GM18498 (cell line): Measurements from ENCODE around the gene ARFRP1.
"Not testable (repeated sequence)": the region's sequence is repeated elsewhere in the genome, so short reads cannot be mapped to it uniquely, and the experiment has no call there.

Source experiments
- ATAC-seq: cut with Tn5 transposase; IDR thresholded peaks from one replicate; pipeline ENCODE4 v1.9.1; 2021; ENCODE audit warnings: mild to moderate bottlenecking, moderate library complexity; ENCODE audit not compliant: unreplicated experiment

Gene ARFRP1

DNA sequence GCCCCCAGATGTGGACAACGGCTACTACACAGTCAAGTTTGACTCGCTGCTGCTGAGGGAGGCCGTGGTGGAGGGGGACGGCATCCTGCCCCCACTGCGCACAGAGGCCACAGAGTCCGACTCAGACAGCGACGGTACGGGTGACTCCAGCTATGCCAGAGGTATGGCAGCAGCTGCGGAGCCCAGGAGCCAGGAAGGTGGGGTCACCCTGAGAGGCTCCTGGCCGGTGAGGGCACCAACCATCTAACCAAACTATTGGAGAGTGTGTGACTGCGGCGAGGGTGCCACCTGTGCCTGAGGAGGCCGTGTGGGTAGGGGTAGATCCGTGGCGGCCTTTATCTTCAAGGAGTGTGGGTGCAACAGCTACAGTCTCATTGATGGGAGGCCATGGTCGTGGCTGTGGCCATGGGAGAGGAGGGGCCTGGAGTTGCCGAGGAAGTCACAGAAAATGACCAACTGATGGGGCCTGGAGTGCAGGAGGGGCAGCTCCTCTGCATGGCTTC is 25.9 kb upstream of the ARFRP1 start:
- no peak for ATAC-seq

DNA sequence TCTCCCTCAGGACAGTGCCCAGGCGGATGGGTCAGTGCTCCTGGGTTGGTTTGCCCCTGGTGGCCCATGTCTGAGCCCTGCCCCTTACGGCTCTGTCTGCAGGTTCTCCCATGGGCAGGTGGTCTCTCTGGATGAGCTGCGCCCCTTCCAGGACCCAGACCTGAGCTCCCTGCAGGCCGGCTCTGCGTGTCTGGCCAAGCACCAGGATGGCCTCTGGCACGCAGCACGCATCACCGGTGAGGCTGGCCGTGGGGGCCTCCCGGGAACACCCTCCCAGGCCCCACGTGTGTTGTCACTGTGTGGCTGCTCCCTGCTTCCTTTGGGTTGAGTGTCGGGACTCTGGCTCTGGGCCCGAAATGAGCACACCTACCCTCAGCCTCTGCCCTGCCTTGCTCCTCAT is 25.3 kb upstream of the ARFRP1 start:
- no peak for ATAC-seq

DNA sequence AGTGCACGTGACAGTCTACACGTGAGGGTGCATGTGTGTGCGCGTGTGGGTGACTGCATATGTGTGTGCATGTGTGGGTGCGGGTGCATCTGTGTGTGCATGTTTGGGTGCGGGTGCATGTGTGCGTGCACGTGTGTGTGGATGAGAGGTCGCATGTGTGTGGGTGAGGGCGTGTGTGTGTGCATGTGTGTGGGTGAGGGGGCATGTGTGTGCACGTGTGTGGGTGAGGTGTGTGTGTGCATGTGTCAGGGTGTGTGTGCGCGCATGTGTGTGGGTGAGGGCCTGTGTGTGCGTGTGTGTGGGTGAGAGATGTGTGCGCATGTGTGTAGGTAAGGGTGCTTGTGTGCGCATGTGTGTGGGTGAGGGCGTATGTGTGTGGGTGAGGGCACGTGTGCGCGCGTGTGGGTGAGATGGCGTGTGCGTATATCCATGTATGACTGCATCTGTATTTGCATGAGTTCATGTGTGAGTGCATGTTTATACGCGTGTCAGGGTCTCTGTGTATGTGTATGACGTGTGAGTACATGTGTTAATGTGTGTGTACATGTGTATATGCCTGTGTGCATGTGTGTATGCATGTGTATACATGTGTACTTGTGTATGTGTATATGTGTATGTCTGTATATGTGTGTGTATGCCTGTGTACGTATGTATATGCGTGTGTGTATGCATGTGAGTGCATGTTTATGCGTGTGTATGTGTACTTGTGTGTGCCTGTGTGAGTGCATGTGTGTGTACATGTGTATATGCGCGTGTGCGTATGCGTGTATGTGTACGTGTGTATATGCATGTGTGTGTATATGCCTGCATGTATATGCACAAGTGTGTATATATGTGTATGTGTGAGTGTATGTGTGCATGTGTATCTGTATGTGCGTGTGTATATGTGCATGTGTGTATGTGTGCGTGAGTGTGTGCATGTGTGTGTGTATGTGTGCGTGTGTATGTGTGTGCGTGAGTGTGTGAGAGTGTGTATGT is 24.6 kb upstream of the ARFRP1 start:
- no peak for ATAC-seq

DNA sequence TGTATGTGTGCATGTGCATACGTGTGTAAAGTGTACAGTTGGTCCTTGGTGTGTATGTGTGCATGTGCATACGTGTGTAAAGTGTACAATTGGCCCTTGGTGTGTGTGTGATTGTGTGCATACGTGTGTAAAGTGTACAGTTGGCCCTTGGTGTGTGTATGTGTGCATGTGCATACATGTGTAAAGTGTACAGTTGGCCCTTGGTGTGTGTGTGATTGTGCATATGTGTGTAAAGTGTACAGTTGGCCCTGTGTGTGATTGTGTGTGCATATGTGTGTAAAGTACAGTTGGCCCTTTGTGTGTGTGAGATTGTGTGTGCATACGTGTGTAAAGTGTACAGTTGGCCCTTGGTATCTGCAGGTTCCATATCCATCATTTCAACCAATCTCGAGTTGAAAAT is 23.6 kb upstream of the ARFRP1 start:
- ATAC-seq = no peak

DNA sequence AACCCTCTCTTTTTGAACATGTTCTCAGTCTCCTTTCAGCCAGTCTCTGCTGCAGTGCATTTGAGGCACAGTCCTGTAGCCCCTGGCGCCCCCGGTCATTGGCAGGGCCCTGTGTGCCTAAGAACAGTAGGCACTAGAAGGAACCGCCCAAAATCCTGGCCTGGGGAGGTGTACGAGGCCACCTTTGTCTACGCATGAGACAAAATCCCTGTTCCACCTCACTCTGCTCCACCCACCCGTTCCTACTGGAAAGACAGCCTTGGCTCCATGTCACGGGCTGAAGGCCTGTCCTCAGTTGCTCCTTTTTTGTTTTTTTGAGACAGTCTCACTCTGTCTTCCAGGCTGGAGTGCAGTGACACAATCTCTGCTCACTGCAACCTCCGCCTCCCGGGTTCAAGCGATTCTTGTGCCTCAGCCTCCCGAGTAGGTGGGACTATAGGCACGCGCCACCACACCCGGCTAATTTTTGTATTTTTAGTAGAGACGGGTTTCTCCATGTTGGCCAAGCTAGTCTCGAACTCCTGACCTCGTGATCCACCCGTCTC is 22.5 kb upstream of the ARFRP1 start:
- not testable (repeated sequence) for ATAC-seq

DNA sequence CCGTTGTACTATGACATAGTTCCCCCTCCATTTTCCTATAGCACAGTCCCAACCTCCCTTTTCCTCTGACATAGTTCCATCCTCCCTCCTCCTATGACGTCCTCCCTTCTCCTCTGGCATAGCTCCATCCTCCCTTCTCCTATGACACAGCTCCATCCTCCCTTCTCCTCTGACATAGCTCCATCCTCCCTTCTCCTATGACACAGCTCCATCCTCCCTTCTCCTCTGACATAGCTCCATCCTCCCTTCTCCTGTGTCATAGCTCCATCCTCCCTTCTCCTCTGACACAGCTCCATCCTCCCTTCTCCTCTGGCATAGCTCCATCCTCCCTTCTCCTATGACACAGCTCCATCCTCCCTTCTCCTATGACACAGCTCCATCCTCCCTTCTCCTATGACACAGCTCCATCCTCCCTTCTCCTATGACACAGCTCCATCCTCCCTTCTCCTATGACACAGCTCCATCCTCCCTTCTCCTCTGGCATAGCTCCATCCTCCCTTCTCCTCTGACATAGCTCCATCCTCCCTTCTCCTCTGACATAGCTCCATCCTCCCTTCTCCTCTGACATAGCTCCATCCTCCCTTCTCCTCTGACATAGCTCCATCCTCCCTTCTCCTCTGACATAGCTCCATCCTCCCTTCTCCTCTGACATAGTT is 15.3 kb upstream of the ARFRP1 start:
- ATAC-seq = not testable (repeated sequence)

DNA sequence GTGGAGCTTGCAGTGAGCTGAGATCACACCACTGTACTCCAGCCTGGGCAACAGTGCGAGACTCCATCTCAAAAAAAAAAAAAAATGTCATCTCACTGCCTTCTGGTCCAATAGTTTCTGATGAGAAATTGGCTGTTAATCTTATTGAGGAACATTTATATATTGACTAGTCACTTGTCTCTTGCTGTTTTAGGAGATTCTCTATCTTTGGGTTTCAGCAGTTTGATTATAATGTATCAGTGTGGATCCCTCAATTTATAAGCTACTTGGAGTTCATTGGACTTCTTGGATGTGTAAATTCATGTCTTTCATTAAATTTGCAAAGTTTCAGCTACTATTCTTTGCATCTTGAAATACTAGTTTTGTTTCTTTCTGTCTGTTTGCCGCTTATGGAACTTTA is 11.2 kb upstream of the ARFRP1 start:
- no peak for ATAC-seq

DNA sequence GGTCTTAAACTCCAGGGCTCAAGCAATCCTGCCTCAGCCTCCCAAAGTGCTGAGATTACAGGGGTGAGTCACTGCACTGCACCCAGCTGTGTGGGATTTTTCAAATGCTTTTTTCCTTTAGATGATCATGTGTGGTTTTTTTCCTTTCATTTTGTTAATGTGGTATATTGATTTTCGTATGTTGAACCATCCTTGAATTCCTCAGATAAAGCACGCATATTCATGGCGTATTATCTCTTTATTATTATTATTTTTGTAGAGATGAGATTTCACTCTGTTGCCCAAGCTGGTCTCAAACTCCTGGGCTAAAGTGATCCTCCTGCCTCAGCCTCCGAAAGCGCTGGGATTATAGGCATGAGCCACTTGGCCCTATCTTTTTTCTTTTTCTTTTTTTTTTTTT is 7.1 kb upstream of the ARFRP1 start:
- no peak for ATAC-seq

DNA sequence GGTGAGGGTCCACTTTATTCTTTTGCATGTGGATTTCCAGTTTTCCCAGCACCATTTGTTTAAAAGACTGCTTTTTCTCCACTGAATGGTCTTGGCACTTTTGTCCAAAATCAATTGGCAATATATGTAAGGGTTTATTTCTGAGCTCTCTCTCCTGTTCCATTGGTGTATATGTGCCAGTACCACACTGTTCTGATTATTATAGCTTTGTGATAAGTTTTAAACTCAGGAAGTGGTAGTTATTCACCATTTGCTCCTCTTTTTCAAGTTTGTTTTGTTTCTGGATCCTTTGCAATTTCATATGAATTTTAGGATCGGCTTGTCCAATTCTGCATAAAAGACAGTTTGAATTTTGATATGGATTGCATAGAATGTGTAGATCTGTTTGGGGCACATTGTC is 4.4 kb upstream of the ARFRP1 start:
- ATAC-seq = no peak

DNA sequence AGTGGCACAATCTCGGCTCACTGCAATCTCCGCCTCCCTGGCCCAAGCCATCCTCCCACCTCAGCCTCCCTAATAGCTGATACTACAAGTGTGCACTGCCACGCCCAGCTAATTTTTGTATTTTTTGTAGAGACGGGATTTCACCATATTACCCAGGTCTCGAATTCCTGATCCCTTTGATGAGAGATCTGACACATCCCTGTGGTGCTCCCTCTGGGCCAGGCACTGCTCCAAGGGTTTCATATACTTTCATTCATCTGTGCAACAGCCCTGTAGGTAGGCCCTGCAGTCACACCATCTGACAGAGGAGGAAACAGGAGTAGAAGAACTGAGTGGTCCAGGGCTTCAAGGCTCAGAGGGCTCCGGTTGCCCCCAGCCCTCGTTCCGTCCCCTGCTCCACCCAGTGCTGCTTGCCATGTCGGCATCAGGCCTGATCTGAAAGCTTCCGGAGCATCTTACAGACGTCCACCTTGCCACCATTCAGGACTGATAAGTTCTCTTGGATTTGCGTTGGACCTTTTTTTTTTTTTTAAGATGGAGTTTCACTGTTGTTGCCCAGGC is 3.4 kb upstream of the ARFRP1 start:
- ATAC-seq = no peak

DNA sequence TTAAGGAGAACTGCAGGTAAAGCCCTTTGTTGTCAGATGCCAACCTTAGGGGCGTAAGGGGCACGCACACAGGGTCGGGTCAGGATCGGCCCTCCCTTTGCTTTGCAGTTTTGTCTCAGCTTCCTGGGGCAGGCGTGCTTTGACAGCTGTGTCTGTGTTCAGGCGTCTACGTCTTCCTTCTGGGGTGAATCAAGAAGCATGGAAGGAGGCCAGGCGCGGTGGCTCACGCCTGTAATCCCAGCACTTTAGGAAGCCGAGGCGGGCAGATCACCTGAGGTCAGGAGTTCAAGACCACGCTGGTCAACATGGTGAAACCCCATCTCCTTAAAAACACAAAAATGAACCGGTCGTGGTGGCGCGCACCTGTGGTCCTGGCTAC is 1.4 kb upstream of the ARFRP1 start:
- no peak for ATAC-seq

DNA sequence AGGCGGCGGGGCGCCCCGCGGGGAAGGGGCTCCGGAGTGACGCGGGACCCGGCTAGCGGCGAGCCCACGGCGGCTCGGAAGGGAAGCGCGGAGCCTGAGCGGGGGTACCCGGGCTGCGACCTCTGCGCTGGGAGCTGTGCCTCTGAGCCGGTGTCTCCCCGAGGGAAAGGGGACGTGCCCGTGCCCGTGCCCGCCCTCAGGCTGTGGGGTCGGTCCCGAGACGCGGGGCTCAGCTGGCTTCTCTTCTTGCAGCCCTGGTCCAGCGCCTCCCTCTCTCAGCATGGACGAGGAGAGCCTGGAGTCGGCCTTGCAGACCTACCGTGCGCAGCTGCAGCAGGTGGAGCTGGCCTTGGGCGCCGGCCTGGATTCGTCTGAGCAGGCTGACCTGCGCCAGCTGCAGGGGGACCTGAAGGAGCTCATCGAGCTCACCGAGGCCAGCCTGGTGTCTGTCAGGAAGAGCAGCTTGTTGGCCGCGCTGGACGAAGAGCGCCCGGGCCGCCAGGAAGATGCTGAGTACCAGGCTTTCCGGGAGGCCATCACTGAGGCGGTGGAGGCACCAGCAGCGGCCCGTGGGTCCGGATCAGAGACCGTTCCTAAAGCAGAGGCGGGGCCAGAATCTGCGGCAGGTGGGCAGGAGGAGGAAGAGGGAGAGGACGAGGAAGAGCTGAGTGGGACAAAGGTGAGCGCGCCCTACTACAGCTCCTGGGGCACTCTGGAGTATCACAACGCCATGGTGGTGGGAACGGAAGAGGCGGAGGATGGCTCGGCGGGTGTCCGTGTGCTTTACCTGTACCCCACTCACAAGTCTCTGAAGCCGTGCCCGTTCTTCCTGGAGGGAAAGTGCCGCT is 749 bp upstream of the ARFRP1 start:
- peak; percentile 20 for ATAC-seq

DNA sequence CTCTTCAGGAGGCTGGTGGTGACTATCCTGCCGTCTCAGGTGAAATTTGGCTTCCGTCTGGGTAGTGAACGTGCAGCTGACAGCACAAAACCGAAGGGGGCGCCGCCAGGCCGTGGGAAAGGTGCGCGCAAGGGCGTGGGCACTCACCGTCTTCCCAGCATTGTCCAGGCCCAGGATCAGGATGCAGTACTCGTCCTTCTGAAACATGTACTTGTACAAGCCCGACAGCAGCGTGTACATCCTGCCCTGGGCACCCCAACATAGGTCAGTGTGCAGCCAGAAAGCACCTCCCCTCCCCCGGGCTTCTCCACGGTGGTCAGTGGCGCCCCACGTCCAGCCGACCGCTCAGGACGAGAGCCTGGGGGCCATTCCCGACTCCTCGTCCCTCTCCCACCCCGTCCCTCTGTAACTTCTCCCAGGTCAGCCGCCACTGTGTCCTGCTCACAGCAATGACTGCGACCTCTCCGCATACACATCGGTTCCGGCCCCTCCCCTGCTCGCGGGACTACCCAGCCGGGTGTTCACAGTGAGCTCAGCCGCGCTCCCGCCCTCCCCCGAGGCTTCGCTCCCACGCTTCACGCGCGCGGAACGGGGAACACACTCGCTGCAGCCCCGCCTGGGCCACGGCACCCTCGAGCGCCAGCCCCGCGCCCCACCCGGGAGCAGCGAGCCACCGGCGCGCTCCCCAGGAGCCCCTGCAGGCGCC is 771 bp downstream of the ARFRP1 start:
- ATAC-seq = peak; percentile 36

DNA sequence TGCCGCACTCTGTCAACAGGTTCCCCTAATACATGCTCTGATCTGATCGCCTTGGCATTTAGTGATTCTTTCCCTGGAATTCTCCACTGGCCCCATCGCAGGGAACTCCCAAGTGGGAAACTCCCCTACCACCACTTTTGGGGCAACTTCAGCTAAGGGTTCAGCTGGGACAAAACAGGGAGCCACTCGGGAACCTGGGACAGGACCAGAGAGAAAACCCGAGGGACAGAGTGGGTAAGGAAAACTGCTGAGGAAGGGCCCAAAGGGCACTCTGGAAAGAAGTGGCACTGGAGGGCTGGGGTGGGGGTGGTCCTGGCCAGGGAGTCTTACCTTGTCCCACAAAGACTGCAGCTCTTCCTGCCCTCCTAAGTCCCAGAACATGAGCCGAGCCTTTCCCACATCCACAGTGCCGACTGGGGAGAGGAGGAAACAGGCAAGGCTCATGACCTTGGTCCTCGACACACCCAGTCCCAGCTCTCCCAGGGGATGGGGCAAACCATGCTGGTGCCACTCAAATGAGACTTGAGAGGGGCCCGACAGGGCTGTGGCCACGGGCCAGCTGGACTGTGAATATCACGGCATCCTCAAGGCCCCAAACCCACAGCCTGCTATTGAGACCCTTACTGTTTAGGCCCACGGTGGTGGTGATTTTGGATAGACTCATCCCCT is 1.6 kb downstream of the ARFRP1 start:
- no peak for ATAC-seq

DNA sequence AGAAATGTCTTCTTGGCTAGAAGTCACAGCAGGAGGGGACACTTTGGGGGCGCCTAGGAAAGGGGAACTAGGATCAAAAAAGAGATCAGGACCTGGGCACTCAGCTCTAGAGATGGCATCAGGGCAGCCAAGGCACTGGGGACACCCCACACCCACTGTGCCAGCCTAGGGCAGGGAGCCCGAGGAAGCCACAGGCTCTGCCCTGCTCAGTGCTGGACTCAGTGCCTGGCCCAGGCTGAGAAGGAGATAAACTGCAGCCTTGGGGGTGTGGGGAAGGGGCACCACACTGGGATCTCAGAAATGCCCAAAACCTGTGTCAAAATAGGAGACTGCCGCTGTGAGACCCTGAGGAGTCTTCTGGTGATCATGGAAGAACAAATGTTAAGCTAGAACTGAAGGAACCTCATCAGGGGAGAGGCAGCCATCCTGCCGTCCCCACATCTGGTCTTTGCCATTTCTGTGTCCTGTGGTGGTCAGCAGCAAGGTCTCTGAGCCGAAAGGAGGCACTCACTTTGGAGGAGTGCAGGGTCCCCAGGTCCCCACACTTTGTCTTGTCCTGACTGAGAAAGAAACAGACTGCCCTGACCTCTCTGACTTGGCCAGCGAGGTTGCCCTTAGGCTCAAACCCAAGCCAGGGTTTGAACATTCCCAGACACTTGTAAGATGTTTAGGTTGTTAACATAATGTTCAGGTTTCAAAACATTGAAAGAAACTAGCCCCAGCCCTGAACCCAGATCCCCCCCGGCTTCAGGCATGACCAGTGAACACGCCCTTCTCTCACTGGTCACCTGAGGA is 2.3 kb downstream of the ARFRP1 start:
- ATAC-seq = no peak

DNA sequence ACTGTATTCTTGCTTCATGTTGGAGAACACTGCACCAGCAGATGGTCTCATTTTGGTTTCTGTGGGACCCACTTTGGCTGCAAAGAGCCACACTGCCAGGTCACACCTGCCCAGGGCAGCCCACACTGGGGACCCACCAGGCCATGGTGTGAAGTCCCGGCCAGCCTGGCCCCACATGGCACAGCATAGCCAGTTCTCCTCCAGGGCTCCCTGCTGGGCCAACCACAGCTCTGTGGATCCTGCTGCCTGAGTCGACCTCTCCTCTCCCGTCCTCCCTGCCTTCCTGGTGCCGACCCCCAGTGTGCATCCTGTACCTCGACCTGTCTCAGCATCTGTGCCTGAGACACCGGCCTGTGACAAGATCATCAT is 3.0 kb downstream of the ARFRP1 start:
- no peak for ATAC-seq

DNA sequence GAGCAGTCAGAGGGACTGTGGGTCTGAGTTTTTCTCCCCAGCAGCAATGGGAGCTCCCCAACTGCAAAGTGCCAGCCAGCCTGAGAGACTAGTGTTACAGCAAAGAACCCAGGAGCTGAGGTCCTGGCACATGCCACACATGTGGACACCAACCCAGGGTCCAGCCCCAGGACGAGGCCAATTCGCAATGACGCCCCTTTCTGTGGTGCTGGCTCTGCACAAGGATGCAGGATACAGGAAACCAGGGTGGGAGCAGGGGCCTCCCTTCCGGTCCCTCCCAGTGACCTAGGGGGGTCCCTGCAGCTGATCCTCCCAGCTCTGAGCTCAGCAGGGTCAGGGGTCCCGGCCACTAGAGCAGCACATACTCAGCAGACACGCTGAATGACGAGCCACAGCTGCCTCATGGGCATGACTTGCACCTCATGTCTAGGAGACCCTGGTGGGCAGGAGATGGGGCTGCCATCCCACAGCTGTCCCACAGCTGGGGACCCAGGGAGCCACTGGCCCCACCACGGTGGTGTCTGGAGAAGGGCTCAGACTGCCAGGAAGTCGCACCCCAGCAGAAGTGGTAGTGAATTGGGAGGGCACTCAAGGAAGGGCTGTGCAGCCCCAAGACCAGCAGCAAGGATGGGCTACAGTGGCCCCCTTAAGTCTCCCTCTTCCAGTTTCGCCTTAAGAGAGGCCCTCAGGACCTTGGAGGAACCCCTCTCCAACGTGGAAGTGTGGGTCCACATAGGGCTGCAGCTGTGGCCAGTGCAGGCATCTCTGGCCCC is 3.6 kb downstream of the ARFRP1 start:
- no peak for ATAC-seq

DNA sequence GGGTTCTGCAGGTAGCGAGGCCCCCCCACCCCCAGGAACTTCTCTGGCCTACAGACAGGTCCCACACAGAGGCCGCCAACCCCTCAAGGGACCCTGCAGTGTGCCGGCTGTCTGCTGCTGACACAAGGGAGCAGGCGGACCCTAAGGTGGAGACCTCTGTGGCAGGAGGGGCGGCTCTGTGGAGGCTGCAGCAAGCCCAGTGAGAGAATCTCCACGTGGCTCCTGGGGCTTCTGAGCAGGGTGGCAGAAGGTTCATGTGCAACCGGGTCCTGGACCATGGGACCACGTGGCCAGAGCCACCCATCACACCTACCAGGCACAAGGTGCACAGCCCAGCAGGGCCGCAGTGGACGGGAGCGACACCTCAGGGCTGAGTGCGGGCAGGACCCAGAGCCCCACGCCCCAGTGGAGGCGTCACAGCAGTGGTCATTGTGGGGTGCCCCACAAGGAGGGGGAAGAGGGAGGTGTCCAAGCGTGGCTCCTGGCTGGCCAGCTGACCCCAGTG is 4.3 kb downstream of the ARFRP1 start:
- no peak for ATAC-seq
